H1 (cell line): Measurements from ENCODE around the gene FEV.

Experiments
- BRCA1 ChIP-seq: IDR thresholded peaks from 2 replicates; pipeline ENCODE4 v1.6.1; 2012; ENCODE audit warnings: low read depth, low read length, improper control_type of control experiment
- CREB1 ChIP-seq: IDR thresholded peaks from 2 replicates; pipeline ENCODE4 v1.6.1; 2012; ENCODE audit warnings: inconsistent platforms
- EZH2 ChIP-seq: fragments of 200-600 bp; sonication (generic); IDR thresholded peaks from 2 replicates; pipeline ENCODE4 v1.7.1; 2012; ENCODE audit warnings: low read depth, mild to moderate bottlenecking, moderate library complexity, low read length, inconsistent platforms; ENCODE audit not compliant: severe bottlenecking
- GABPA ChIP-seq: IDR thresholded peaks from 2 replicates; pipeline ENCODE4 v1.6.1; 2011; ENCODE audit warnings: mild to moderate bottlenecking, low read length, moderate library complexity, borderline replicate concordance; ENCODE audit not compliant: insufficient read depth
- KDM1A ChIP-seq: fragments of 200-600, 300-600 bp; sonication (generic); IDR thresholded peaks from 2 replicates; pipeline ENCODE4 v1.7.1; 2016; ENCODE audit warnings: mild to moderate bottlenecking, low read length, borderline replicate concordance
- POLR2A ChIP-seq, 2 experiments: IDR thresholded peaks; 1 replicate in 1 of 2; 2 replicates in 1 of 2; pipeline ENCODE4 v1.6.1; 2011; ENCODE audit warnings: low read depth in 2 of 2, low read length in 2 of 2, mild to moderate bottlenecking in 2 of 2; ENCODE audit errors: control extremely low read depth in 1 of 2
- RAD21 ChIP-seq, 2 experiments: IDR thresholded peaks in 1 of 2; conservative IDR thresholded peaks in 1 of 2; 2 replicates each; pipeline ENCODE4 v1.6.1; 2011; ENCODE audit warnings: low read depth in 2 of 2, low read length in 2 of 2, improper control_type of control experiment in 1 of 2, inconsistent platforms in 1 of 2, mild to moderate bottlenecking in 1 of 2, moderate library complexity in 1 of 2
- SP4 ChIP-seq: IDR thresholded peaks from 2 replicates; pipeline ENCODE4 v1.6.1; 2012; ENCODE audit warnings: low read length, inconsistent platforms
- USF2 ChIP-seq: IDR thresholded peaks from 2 replicates; pipeline ENCODE4 v1.6.1; 2011; ENCODE audit warnings: low read length, improper control_type of control experiment
- TF ChIP-seq, protein P1 (sequence below), 3 experiments: IDR thresholded peaks; 1 replicate in 2 of 3; 2 replicates in 1 of 3; pipeline versions ENCODE4 v1.5.1 to v1.6.1; 2011; ENCODE audit warnings: low read length in 3 of 3, mild to moderate bottlenecking in 3 of 3, inconsistent platforms in 2 of 3, low read depth in 1 of 3, moderate library complexity in 1 of 3; ENCODE audit not compliant: insufficient read depth in 1 of 3; ENCODE audit errors: control extremely low read depth in 1 of 3
- TF ChIP-seq, protein P2 (sequence below): IDR thresholded peaks from 2 replicates; pipeline ENCODE4 v1.6.1; 2012; ENCODE audit warnings: inconsistent platforms

DNA sequence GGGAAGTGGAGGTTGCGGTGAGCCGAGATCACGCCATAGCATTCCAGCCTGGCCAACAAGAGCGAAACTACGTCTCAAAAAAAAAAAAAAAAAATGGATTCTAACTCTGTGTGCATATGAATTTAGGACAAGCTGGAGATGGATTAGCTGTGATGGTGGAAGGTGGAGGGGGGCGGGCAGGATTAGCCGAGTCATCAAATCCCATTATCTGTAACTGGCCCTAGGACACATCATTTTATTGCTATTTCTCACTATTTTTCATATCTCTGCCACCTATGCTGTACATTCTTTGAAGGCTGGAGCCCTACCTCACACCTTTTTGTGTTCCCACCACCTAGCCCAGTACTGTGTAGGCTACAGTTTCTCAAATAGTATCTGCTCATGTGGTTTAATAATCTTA, 32.8 kb downstream of the FEV start:
- no peak for TF ChIP-seq BRCA1
- TF ChIP-seq POLR2A (IDR thresholded peaks at IDR 0.05; ENCODE audit: control extremely low read depth in 1 of 2, low read depth in 2 of 2, low read length in 2 of 2): no peak
- no peak for TF ChIP-seq SP4
- TF ChIP-seq, protein P1, sequence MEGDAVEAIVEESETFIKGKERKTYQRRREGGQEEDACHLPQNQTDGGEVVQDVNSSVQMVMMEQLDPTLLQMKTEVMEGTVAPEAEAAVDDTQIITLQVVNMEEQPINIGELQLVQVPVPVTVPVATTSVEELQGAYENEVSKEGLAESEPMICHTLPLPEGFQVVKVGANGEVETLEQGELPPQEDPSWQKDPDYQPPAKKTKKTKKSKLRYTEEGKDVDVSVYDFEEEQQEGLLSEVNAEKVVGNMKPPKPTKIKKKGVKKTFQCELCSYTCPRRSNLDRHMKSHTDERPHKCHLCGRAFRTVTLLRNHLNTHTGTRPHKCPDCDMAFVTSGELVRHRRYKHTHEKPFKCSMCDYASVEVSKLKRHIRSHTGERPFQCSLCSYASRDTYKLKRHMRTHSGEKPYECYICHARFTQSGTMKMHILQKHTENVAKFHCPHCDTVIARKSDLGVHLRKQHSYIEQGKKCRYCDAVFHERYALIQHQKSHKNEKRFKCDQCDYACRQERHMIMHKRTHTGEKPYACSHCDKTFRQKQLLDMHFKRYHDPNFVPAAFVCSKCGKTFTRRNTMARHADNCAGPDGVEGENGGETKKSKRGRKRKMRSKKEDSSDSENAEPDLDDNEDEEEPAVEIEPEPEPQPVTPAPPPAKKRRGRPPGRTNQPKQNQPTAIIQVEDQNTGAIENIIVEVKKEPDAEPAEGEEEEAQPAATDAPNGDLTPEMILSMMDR (IDR thresholded peaks at IDR 0.05; ENCODE audit: control extremely low read depth in 1 of 3, insufficient read depth in 1 of 3, low read depth in 1 of 3, low read length in 3 of 3): no peak
- TF ChIP-seq KDM1A: no peak
- no peak for TF ChIP-seq EZH2
- TF ChIP-seq RAD21 (IDR thresholded peaks at IDR 0.05 in 1 of 2, conservative IDR thresholded peaks at IDR 0.05 in 1 of 2; ENCODE audit: low read depth in 2 of 2, low read length in 2 of 2): no peak
- TF ChIP-seq USF2: no peak
- TF ChIP-seq, protein P2, sequence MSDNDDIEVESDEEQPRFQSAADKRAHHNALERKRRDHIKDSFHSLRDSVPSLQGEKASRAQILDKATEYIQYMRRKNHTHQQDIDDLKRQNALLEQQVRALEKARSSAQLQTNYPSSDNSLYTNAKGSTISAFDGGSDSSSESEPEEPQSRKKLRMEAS: no peak
- TF ChIP-seq GABPA: no peak
- no peak for TF ChIP-seq CREB1
